GM12872 (cell line): ENCODE measurements around the gene RGS14.
A peak's percentile ranks its signal among the peaks of the same experiment; 100 is the strongest.

ENCODE experiments used
- TF ChIP-seq, protein P1 (sequence below): IDR thresholded peaks from 3 replicates; pipeline ENCODE4 v1.5.1; 2011; ENCODE audit warnings: low read depth, mild to moderate bottlenecking, low read length, moderate library complexity; ENCODE audit not compliant: insufficient read depth

The RGS14 gene

DNA sequence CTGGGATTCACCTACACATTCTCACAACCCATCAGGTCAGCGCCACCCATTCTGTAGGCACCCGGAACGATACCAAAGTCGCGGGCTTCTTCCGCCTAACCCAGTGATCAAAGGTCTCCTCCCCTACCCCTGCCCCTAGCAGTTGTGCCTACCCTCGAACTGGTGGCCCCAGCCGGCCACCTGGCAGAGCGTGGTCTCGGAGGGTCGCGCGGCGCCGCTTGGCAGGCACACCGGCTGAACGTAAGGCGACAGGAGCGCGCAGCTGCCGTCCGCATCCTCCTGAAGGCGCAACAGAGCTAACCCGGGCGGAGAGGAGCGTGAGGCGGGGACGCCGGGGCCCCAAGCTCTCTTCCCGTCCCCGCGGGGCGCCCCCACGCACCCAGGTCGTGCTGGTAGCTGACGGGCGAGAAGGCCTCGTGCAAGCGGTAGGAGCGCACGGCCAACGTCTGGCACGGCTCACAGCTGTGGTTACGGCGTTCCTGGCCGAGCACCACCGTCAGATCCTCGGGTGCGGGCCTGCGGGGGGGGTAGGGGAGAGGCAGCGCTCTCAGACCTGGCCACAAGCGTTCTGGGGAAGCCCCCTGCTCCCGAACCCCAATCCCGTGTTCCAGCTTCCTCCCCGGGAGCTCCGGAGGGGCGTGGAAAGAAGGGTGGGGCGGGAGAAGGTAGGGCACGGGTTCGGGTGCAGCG lies 45.5 kb downstream of the RGS14 start:
- TF ChIP-seq, protein P1, sequence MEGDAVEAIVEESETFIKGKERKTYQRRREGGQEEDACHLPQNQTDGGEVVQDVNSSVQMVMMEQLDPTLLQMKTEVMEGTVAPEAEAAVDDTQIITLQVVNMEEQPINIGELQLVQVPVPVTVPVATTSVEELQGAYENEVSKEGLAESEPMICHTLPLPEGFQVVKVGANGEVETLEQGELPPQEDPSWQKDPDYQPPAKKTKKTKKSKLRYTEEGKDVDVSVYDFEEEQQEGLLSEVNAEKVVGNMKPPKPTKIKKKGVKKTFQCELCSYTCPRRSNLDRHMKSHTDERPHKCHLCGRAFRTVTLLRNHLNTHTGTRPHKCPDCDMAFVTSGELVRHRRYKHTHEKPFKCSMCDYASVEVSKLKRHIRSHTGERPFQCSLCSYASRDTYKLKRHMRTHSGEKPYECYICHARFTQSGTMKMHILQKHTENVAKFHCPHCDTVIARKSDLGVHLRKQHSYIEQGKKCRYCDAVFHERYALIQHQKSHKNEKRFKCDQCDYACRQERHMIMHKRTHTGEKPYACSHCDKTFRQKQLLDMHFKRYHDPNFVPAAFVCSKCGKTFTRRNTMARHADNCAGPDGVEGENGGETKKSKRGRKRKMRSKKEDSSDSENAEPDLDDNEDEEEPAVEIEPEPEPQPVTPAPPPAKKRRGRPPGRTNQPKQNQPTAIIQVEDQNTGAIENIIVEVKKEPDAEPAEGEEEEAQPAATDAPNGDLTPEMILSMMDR, result peak; percentile 27; the same call in 2 of the 3 replicates

GRCh38 chr5:177403792-177404640 lies 46.3 kb downstream of the RGS14 start:
- TF ChIP-seq, protein P1, result peak; percentile 87

DNA sequence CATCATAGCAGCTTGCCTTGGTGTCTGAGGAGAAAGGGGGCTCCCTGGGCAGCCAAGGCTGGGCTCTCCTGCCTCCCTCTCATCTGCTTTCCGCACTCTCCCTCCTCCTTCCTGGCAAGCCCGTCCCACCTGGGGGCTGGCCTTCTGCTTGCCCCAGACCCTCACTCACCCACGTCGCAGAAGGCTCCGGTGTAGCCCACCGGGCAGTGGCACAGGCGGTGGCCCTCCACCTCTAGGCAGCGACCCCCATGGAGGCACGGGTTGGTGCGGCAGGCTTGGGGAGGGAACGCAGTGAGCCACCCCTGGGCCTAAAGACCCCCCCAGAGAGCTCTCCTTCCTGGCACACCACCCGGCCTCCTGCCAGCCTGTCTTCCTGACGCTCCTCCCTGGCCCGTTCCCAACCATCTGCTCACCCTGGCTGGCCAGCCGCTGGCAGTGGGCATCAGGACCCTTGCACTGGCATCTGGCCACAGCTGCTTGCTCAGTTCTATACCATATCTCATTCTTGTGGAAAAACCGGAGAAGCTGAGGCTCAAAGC lies 47.0 kb downstream of the RGS14 start:
- TF ChIP-seq, protein P1, result no peak

GRCh38 chr5:177405312-177405711 lies 47.6 kb downstream of the RGS14 start:
- TF ChIP-seq, protein P1, result no peak

DNA sequence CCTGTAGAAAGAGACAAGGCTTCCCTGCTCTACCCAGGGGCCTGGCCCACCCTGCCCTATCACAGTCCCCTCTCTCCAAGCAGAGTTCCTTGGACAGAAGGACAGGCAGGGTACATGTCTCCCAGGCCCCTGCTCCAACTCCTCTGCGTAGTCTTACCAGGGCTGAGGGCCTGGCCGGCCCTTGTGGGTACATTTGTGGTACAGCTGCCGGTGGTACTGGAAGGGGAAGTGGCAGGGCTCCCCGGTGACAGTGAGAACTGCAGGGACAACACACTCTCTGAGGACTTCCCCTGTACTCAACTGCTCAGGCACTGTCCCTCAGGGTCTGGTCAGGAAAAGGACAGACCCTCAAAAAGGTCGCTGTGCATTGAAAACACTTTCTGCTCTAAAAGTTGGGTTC lies 48.1 kb downstream of the RGS14 start:
- TF ChIP-seq, protein P1, result 0 out of 3 replicates have a peak, but pooled peaks have one; percentile 16

DNA sequence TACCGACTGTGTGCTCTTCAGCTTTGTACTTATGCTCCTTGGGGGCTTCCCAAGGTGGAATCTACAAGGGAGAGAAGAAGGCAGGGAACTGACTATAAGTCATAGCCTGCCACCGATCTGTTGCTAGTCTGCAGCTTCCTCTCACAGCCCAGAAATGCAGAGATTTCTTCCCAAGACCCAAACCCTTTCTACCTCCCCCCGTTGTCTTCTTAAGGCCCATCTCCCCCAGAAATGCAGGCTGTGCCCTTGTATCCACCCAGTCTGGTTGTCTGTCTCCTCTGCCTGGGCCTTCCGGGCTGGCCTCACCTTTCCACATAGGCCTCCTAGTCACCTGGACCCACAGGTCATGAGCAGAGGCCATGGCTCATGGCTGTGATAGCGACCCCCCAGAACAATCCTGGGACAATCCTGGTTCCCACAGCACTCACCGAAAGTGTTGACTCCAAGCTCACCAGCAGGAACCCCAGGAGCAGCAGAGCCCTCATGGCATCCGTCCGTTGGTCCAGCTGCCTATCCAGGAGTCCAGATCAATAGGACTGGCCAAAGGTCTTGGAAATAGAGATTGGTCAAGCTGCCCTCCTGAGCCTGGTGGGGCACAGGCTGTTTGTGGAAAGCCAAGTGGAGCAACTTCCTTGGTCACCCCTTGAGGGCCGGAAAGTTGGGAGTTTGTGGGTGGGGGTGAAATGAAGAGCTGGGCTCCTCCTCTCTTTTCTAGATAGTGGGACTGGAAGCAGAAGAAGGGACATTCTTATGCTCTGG lies 51.5 kb downstream of the RGS14 start, which contains the start of gene F12:
Gene F12, minus strand, starts transcription at position 522 of the 759 bp plus-strand sequence. Its CDS starts 37 bp downstream, at position 485.
- TF ChIP-seq, protein P1, result no peak
